SK-N-SH (cell line): ENCODE data around the gene NUDT22.

Experiments used
- CTCF ChIP-seq: fragments of 200-600 bp; sonication (generic); IDR thresholded peaks from 2 replicates; pipeline ENCODE4 v1.6.1; 2017; ENCODE audit warnings: antibody characterized with exemption, mild to moderate bottlenecking, moderate library complexity
- EP300 ChIP-seq, 2 experiments: IDR thresholded peaks; 2 replicates each; pipeline versions ENCODE4 v1.4.0 to v1.6.1; 2012; ENCODE audit warnings: borderline replicate concordance in 1 of 2, low read depth in 1 of 2, low read length in 1 of 2
- FOXM1 ChIP-seq: IDR thresholded peaks from 2 replicates; pipeline ENCODE4 v1.4.0; 2012; ENCODE audit warnings: low read depth, mild to moderate bottlenecking
- GABPA ChIP-seq: IDR thresholded peaks from 2 replicates; pipeline ENCODE4 v1.4.0; 2012; ENCODE audit warnings: low read depth, mild to moderate bottlenecking
- MAX ChIP-seq: IDR thresholded peaks from 2 replicates; pipeline ENCODE4 v1.4.0; 2012; ENCODE audit warnings: low read depth
- PBX3 ChIP-seq: IDR thresholded peaks from 2 replicates; pipeline ENCODE4; 2012
- RAD21 ChIP-seq: IDR thresholded peaks from 2 replicates; pipeline ENCODE4 v1.6.1; 2012; ENCODE audit warnings: mild to moderate bottlenecking, low read length
- TAF1 ChIP-seq: IDR thresholded peaks from 2 replicates; pipeline ENCODE4 v1.6.1; 2012; ENCODE audit warnings: low read depth, mild to moderate bottlenecking, low read length, moderate library complexity, borderline replicate concordance
- TCF12 ChIP-seq: IDR thresholded peaks from 2 replicates; pipeline ENCODE4 v1.4.0; 2012
- USF1 ChIP-seq: IDR thresholded peaks from 2 replicates; pipeline ENCODE4 v1.4.0; 2012; ENCODE audit warnings: low read depth, borderline replicate concordance
- USF2 ChIP-seq: fragments of 150-350 bp; IDR thresholded peaks from 2 replicates; pipeline ENCODE4 v1.6.1; 2017; ENCODE audit warnings: antibody characterized with exemption, low read length, low read depth, borderline replicate concordance
- ZBTB33 ChIP-seq: IDR thresholded peaks from 2 replicates; pipeline ENCODE4 v1.4.0; 2012; ENCODE audit warnings: low read depth, borderline replicate concordance

- TF ChIP-seq RAD21 (no peak), USF2 (no peak), MAX (no peak), TCF12 (no peak), ZBTB33 (no peak), EP300 (IDR thresholded peaks at IDR 0.05; ENCODE audit: borderline replicate concordance in 1 of 2, low read depth in 1 of 2, low read length in 1 of 2) (no peak), GABPA (no peak), CTCF (no peak), PBX3 (no peak), TAF1 (no peak), FOXM1 (no peak), USF1 (no peak)
These were observed 24.5 kb upstream of the NUDT22 start for GRCh38 chr11:64201543-64201942.
